Measurements from ENCODE around the gene LSAMP.
A peak's percentile ranks its signal among the peaks of the same experiment; 100 is the strongest.

LSAMP gene

DNA sequence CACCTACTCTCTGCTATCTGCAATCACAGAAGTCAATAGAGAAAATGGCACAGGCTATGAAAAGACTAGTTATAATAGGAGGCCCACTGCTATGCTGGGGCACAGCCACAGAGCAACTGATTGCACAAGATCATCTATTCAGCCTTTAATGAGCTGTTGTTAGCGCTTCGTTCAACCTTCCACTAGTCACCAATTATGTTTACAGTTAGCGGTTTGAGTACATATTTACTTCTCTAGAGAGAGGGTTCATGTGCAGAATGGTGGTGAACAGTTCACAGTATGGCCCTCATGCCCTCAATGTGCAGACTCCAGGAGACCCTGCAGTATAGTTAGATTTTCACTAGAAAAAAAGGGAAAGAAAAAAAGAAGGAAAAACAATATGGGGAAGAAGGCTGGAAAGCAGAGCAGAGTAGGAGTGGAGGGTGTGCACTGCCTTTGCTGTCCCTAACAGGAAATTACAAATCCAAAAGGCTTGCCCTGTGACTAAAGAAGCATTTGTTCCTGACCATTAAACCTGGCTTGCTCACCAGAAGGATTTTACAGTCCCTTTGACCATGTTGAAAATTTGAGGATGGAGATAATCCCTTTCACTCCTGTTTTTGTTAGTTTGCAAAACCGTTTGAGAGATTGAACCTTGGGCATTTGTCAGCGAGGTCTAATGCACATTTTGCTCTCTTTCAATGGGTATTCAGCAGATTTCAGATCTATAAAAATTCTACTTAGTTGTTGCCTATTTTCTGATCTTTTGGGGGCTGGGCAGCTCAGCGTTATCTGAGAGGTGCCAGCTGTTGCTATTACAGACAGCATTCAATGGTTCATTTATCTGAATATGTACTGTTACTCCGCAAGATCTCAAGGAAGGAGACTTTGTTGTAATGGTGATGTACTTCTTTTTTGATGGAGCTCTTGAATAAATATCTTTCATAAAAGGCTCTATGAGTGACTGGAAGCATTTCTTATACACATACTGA lies 296.1 kb downstream of the LSAMP start:
- DNase-seq (ENCODE audit: low spot score), result no peak
- TF ChIP-seq, protein P1, sequence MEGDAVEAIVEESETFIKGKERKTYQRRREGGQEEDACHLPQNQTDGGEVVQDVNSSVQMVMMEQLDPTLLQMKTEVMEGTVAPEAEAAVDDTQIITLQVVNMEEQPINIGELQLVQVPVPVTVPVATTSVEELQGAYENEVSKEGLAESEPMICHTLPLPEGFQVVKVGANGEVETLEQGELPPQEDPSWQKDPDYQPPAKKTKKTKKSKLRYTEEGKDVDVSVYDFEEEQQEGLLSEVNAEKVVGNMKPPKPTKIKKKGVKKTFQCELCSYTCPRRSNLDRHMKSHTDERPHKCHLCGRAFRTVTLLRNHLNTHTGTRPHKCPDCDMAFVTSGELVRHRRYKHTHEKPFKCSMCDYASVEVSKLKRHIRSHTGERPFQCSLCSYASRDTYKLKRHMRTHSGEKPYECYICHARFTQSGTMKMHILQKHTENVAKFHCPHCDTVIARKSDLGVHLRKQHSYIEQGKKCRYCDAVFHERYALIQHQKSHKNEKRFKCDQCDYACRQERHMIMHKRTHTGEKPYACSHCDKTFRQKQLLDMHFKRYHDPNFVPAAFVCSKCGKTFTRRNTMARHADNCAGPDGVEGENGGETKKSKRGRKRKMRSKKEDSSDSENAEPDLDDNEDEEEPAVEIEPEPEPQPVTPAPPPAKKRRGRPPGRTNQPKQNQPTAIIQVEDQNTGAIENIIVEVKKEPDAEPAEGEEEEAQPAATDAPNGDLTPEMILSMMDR (conservative IDR thresholded peaks at IDR 0.05; ENCODE audit: low read depth), result no peak
- POLR2A ChIA-PET (ENCODE audit: low non-redundant PET), result no interaction called here
- CTCF ChIA-PET, result no interaction called here
- H3K27ac ChIP-seq, result no peak overlapping the region

DNA sequence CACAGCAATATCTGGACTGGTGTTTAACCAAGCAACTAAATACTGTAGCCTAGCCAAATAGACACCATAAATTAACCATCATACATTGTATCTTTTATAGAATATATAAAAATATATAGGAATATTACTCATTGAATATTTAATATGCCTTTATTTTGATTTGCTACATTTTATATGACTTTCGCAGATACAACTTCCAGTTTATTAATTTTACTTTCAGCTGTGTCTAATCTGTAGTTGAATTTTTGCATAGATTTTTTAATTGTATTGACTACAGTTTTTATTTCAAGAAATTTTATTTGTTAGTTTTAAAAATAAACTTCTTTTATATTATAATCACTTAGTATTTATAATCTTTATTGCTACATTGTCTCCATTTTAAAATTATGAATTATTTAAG lies 299.7 kb downstream of the LSAMP start:
- POLR2A ChIA-PET (ENCODE audit: low non-redundant PET), result no interaction called here
- no peak for DNase-seq (ENCODE audit: low spot score)
- no peak overlapping the region for H3K27ac ChIP-seq
- TF ChIP-seq, protein P1 (conservative IDR thresholded peaks at IDR 0.05; ENCODE audit: low read depth), result no peak
- CTCF ChIA-PET, result no interaction called here

DNA sequence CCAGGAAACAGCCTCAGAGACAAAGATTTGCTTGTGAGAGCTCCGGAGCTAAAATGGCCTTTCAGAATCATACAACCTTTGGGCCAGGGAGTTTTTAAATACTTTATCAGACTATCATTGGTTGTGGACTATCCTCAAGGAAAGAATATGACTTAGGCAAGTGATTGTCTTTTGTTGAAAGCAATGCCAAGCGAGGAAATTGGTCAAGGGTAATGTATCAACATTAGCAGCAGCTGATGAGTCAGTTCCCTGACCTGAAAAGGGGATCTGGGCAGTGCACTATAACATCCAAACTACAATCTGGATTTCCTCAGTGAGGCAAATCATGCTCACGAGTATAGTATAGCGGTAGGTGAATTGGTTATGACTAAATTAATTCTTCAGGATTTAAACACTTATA lies 303.6 kb downstream of the LSAMP start:
- TF ChIP-seq, protein P1 (conservative IDR thresholded peaks at IDR 0.05; ENCODE audit: low read depth), result no peak
- no peak for DNase-seq (ENCODE audit: low spot score)
- CTCF ChIA-PET, result no interaction called here
- POLR2A ChIA-PET (ENCODE audit: low non-redundant PET), result no interaction called here
- no peak overlapping the region for H3K27ac ChIP-seq

DNA sequence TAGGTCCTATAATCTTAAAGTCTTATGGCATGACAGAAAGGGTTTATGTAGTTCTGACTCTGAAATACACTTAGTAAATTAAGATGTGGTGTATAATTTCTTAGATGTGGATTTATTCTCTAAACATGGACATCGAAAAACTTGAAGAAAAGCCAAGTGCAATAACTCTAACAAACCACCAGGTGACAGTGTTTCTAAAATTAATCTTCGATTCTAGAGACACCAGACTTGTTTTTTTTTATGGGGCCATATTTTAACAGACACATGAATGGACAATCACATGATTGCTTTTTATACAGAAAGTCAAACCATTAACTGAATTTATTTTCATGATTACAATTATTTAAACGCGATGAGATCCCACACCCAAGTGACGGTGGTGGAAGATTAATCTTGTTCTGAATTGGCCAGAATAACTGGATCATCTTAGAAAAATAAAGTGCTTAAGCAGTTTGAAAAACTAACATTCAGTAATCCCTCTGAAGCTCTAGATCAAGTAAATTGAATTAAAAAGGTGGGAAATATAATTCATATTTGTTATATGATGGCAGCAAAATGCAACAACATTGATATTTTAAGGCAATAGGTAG lies 305.1 kb downstream of the LSAMP start:
- ChIA-PET POLR2A (ENCODE audit: low non-redundant PET) (no interaction called here), CTCF (interaction anchor here (0.6 kb wide), 2 partner anchors 203 to 1749 kb away, joined by 5 to 6 read pairs; no protein-coding TSS in a partner anchor)
- H3K27ac ChIP-seq, result no peak overlapping the region
- DNase-seq (ENCODE audit: low spot score), result peak; percentile 19
- TF ChIP-seq, protein P1 (conservative IDR thresholded peaks at IDR 0.05; ENCODE audit: low read depth), result peak; percentile 70

DNA sequence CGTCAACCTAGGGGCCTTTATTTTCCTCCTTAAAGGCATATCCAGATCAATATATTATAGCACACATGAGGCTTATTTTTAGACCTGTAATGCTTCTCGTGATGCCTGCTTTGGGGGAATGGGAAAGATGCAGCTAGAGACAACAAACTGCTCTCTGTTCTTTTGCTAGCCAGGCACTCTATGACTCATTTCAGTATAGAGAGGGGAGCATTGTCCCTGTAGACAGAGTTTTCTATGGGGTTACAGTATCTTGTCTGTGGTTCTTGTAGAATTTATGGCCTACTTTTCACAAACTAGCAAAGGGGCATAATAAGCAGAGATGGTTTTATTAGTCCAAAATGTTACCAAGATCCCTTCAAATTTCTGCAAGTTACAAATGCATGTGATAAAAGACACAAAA lies 305.6 kb downstream of the LSAMP start:
- ChIA-PET POLR2A (ENCODE audit: low non-redundant PET) (no interaction called here), CTCF (interaction anchor here (0.6 kb wide), 1 partner anchor 46 kb away, joined by 4 read pairs; no protein-coding TSS in a partner anchor)
- TF ChIP-seq, protein P1 (conservative IDR thresholded peaks at IDR 0.05; ENCODE audit: low read depth), result no peak
- H3K27ac ChIP-seq, result no peak overlapping the region
- DNase-seq (ENCODE audit: low spot score), result no peak

DNA sequence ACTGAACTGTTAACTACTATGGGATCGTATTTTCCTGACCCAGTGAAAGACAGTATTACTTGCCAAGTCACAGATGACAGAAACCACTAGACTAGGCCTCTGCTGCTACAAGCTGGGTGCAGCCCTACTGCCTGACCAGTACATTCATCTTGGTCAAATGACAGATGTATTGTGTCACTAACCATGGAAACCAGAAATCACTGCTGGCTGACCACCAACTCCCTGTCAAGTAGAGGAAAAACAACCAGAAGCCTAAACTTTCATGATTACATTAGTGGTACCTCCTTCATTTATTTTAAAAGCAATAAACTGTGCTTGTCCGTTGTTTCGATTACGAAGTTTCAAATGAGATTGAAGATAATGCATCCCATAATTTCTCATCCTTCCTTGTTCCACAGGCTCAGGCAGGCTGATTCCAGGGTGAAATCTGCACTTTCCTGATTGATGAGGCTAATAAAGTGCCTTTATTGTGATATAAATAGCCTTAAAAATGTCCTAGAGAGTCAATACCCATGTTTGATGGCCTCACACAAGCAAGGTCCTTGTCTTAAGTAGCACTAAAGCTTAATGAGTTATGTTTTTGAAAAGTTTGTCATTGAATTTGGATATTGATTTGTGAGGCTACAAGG lies 309.7 kb downstream of the LSAMP start:
- DNase-seq (ENCODE audit: low spot score), result no peak
- no peak overlapping the region for H3K27ac ChIP-seq
- POLR2A ChIA-PET (ENCODE audit: low non-redundant PET), result no interaction called here
- TF ChIP-seq, protein P1 (conservative IDR thresholded peaks at IDR 0.05; ENCODE audit: low read depth), result no peak
- CTCF ChIA-PET, result no interaction called here
